Gastroesophageal sphincter (tissue), 4 donors: Measurements from ENCODE around the gene FXR2. TPM values are rescaled to one million over a fixed set of nuclear protein-coding genes. Genes with fewer than 3 reads are reported as not detected.

ENCODE experiments used
- ATAC-seq: fragments of 150-250 bp; one replicate; pipeline ENCODE4 v1.9.1; 2016; ENCODE audit warnings: mild to moderate bottlenecking, moderate library complexity
- H3K27ac ChIP-seq, 4 donors: fragments of 200-600 bp; sonication (generic) in 3 of 4; 1 replicate in 3 of 4; 2 replicates in 1 of 4; pipeline ENCODE4 v1.5.1; 2016 to 2019
- H3K27me3 ChIP-seq: fragments of 200-600 bp; sonication (generic); one replicate; pipeline ENCODE4 v1.5.1; 2019
- H3K36me3 ChIP-seq, 2 donors: fragments of 200-600 bp; sonication (generic); one replicate each; pipeline ENCODE4 v1.5.1; 2019; ENCODE audit warnings: control low read depth in 1 of 2
- H3K4me1 ChIP-seq, 3 donors: fragments of 200-600 bp; sonication (generic); 1 replicate in 2 of 3; 2 replicates in 1 of 3; pipeline ENCODE4 v1.5.1; 2016 to 2019; ENCODE audit warnings: control low read depth in 2 of 3
- H3K4me3 ChIP-seq, 2 donors: fragments of 200-600 bp; sonication (generic); one replicate each; pipeline ENCODE4 v1.5.1; 2019; ENCODE audit warnings: mild to moderate bottlenecking in 1 of 2, moderate library complexity in 1 of 2
- H3K9me3 ChIP-seq, 3 donors: fragments of 200-600 bp; sonication (generic); one replicate each; pipeline ENCODE4 v1.5.1; 2017 to 2019; ENCODE audit warnings: control low read depth in 2 of 3
- EP300 ChIP-seq: sonication (generic); formaldehyde crosslinking; IDR thresholded peaks from one replicate; pipeline ENCODE4 v1.6.1; 2017; ENCODE audit warnings: antibody characterized with exemption, mild to moderate bottlenecking
- POLR2A ChIP-seq, 2 donors: fragments of 450-650 bp; IDR thresholded peaks; one replicate each; pipeline ENCODE4 v1.6.1; 2017; ENCODE audit warnings: antibody characterized with exemption in 2 of 2, mild to moderate bottlenecking in 2 of 2, moderate library complexity in 1 of 2
- POLR2AphosphoS5 ChIP-seq: sonication (generic); formaldehyde crosslinking; IDR thresholded peaks from one replicate; pipeline ENCODE4 v1.6.1; 2017; ENCODE audit warnings: antibody characterized with exemption
- WGBS, 2 donors: methylation state at CpG; one replicate each; pipeline ENCODE4 v1.1.5; 2018; ENCODE audit warnings: low coverage in 1 of 2; 5-methylcytosine and 5-hydroxymethylcytosine counted together
- total RNA-seq, 4 donors: library from RNA; depleted of rRNA; stranded (reverse); fragments of >200 nt; gene quantifications; one replicate each; pipeline ENCODE4 v1.1.0, GENCODE V29; 2016
- TF ChIP-seq, protein P1 (sequence below), 4 experiments: fragments of 200-600 bp in 2 of 4; fragments of 450-650 bp in 2 of 4; sonication (generic) in 1 of 4; IDR thresholded peaks; one replicate each; pipeline ENCODE4 v1.5.1; 2017 to 2019; ENCODE audit warnings: antibody characterized with exemption in 4 of 4, mild to moderate bottlenecking in 2 of 4, moderate library complexity in 2 of 4

The FXR2 gene
- total RNA-seq, 4 donors from 2014 or later = 39.3 to 54.6 (median 47.4) TPM

- H3K4me1 ChIP-seq = peaks cover 2 to 59% (median 38%) of the 10 kb centered on the region in 3 donors
- H3K27me3 ChIP-seq = no peaks in the 10 kb centered on the region
- H3K9me3 ChIP-seq = no peaks in the 10 kb centered on the region
- no peak for ATAC-seq
- H3K4me3 ChIP-seq = peak overlapping the region in 1 of 2 donors; percentile 84
- TF ChIP-seq EP300 = no peak
- TF ChIP-seq, protein P1, sequence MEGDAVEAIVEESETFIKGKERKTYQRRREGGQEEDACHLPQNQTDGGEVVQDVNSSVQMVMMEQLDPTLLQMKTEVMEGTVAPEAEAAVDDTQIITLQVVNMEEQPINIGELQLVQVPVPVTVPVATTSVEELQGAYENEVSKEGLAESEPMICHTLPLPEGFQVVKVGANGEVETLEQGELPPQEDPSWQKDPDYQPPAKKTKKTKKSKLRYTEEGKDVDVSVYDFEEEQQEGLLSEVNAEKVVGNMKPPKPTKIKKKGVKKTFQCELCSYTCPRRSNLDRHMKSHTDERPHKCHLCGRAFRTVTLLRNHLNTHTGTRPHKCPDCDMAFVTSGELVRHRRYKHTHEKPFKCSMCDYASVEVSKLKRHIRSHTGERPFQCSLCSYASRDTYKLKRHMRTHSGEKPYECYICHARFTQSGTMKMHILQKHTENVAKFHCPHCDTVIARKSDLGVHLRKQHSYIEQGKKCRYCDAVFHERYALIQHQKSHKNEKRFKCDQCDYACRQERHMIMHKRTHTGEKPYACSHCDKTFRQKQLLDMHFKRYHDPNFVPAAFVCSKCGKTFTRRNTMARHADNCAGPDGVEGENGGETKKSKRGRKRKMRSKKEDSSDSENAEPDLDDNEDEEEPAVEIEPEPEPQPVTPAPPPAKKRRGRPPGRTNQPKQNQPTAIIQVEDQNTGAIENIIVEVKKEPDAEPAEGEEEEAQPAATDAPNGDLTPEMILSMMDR (IDR thresholded peaks at IDR 0.05) = no peak
- no peak for TF ChIP-seq POLR2A (IDR thresholded peaks at IDR 0.05)
- no peak for TF ChIP-seq POLR2AphosphoS5
- WGBS, 2 donors = 65 to 100% methylated on average over 1 to 4 of the region's 30 CpGs
- peaks cover 0 to 52% of the 10 kb centered on the region in 2 donors for H3K36me3 ChIP-seq
- H3K27ac ChIP-seq = no peak overlapping the region
Measured at GRCh38 chr17:7563115-7563869, 51.4 kb downstream of the FXR2 start.

- TF ChIP-seq POLR2AphosphoS5 = no peak
- TF ChIP-seq, protein P1 (IDR thresholded peaks at IDR 0.05) = no peak
- no peak for ATAC-seq
- Histone ChIP-seq H3K9me3 (no peaks in the 10 kb centered on the region), H3K4me3 (peak overlapping the region; percentile 65 to 84), H3K36me3 (peaks cover 0 to 45% of the 10 kb centered on the region in 2 donors), H3K27ac (peak overlapping the region; percentile 82 to 96 (median 93)), H3K4me1 (peaks cover 2 to 70% (median 48%) of the 10 kb centered on the region in 3 donors), H3K27me3 (no peaks in the 10 kb centered on the region)
- 0 to 20% methylated on average over 1 of the region's 28 CpGs for WGBS, 2 donors
Measured at GRCh38 chr17:7562208-7562605, 52.5 kb downstream of the FXR2 start.

GRCh38 chr17:7561589-7562207 is 53.0 kb downstream of the FXR2 start, which contains the start of gene SENP3:
SENP3 (plus strand) TSS chr17:7561919; CDS start chr17:7563077, 1,158 bp downstream.
- TF ChIP-seq POLR2A (IDR thresholded peaks at IDR 0.05) (peak; percentile 63 to 68), POLR2AphosphoS5 (no peak), EP300 (no peak)
- TF ChIP-seq, protein P1 (IDR thresholded peaks at IDR 0.05) = no peak

GRCh38 chr17:7561028-7561575 is 53.6 kb downstream of the FXR2 start:
- Histone ChIP-seq H3K36me3 (peaks cover 0 to 39% of the 10 kb centered on the region in 2 donors), H3K9me3 (no peaks in the 10 kb centered on the region), H3K27ac (peak overlapping the region; percentile 82 to 96 (median 93)), H3K27me3 (no peaks in the 10 kb centered on the region), H3K4me1 (peaks cover 2 to 78% (median 50%) of the 10 kb centered on the region in 3 donors), H3K4me3 (peak overlapping the region; percentile 65 to 84)
- TF ChIP-seq EP300 (no peak), POLR2AphosphoS5 (peak; percentile 60)
- TF ChIP-seq, protein P1 (IDR thresholded peaks at IDR 0.05) = peak in 3 of 4 experiments; percentile 90 to 95 (median 94)
- ATAC-seq = peak; percentile 74
- 0 to 2% methylated on average over 7 to 10 of the region's 32 CpGs for WGBS, 2 donors

More at GRCh38 chr17:7561589-7562207, 53.0 kb downstream of the FXR2 start, which contains the start of gene SENP3:
- ATAC-seq = peak; percentile 82
- 1% methylated on average over 17 to 21 of the region's 82 CpGs for WGBS, 2 donors
- Histone ChIP-seq H3K27me3 (no peaks in the 10 kb centered on the region), H3K4me3 (peak within 1 kb of the TSS; percentile 65 to 84), H3K36me3 (peaks cover 0 to 45% of the 10 kb centered on the region in 2 donors), H3K4me1 (peaks cover 2 to 75% (median 50%) of the 10 kb centered on the region in 3 donors), H3K27ac (peak within 1 kb of the TSS; percentile 82 to 96 (median 93)), H3K9me3 (no peaks in the 10 kb centered on the region)
